Liver (tissue), 9 donors: Measurements from ENCODE around the gene PATJ. TPM values are rescaled to one million over a fixed set of nuclear protein-coding genes. Genes with fewer than 3 reads are reported as not detected.

Experiments
- DNase-seq: peaks from one replicate; pipeline ENCODE4 v3.0.0-alpha.2; 2017; ENCODE audit warnings: low spot score
- H3K27ac ChIP-seq, 2 donors: one replicate each; pipeline ENCODE4 v1.7.0; 2013; ENCODE audit warnings: inconsistent platforms in 2 of 2, low read length in 2 of 2, control low read depth in 1 of 2, low read depth in 1 of 2, mild to moderate bottlenecking in 1 of 2
- H3K27me3 ChIP-seq, 4 donors: one replicate each; pipeline versions ENCODE4 v1.6.1 to v1.7.0; 2013; ENCODE audit warnings: low read length in 3 of 4, inconsistent platforms in 1 of 4, mild to moderate bottlenecking in 1 of 4, moderate library complexity in 1 of 4; ENCODE audit not compliant: control insufficient read depth in 4 of 4, insufficient read depth in 4 of 4
- H3K36me3 ChIP-seq, 4 donors: one replicate each; pipeline versions ENCODE4 v1.6.1 to v1.7.0; 2013; ENCODE audit warnings: low read length in 3 of 4, mild to moderate bottlenecking in 3 of 4, low read depth in 1 of 4, moderate library complexity in 1 of 4; ENCODE audit not compliant: control insufficient read depth in 4 of 4, insufficient read depth in 3 of 4
- H3K4me1 ChIP-seq, 4 donors: one replicate each; pipeline versions ENCODE4 v1.6.1 to v1.7.0; 2013; ENCODE audit warnings: low read length in 3 of 4, mild to moderate bottlenecking in 3 of 4, moderate library complexity in 1 of 4; ENCODE audit not compliant: control insufficient read depth in 4 of 4, insufficient read depth in 4 of 4
- H3K4me3 ChIP-seq, 3 donors: one replicate each; pipeline versions ENCODE4 v1.6.1 to v1.7.0; 2013; ENCODE audit warnings: low read length in 3 of 3, control low read depth in 1 of 3, low read depth in 1 of 3, mild to moderate bottlenecking in 1 of 3
- H3K9ac ChIP-seq, 2 donors: one replicate each; pipeline ENCODE4 v1.7.0; 2013; ENCODE audit warnings: low read length in 2 of 2, mild to moderate bottlenecking in 2 of 2, moderate library complexity in 2 of 2, control low read depth in 1 of 2, low read depth in 1 of 2
- H3K9me3 ChIP-seq, 4 donors: one replicate each; pipeline versions ENCODE4 v1.6.1 to v1.7.0; 2013; ENCODE audit warnings: low read length in 3 of 4; ENCODE audit not compliant: control insufficient read depth in 4 of 4
- ATF3 ChIP-seq: IDR thresholded peaks from 2 replicates; pipeline ENCODE4 v1.6.1; 2016; ENCODE audit warnings: antibody characterized with exemption
- CTCF ChIP-seq: fragments of 150-350 bp; IDR thresholded peaks from 2 replicates; pipeline ENCODE4 v1.5.1; 2017; ENCODE audit warnings: improper control_type of control experiment, low read depth, low read length; ENCODE audit not compliant: missing input control
- EGR1 ChIP-seq, 2 donors: IDR thresholded peaks; 2 replicates each; pipeline ENCODE4 v1.6.1; 2016 to 2018; ENCODE audit warnings: antibody characterized with exemption in 2 of 2, low read depth in 2 of 2
- FOXA1 ChIP-seq: IDR thresholded peaks from 2 replicates; pipeline ENCODE4 v1.6.1; 2016; ENCODE audit warnings: antibody characterized with exemption
- FOXA2 ChIP-seq: IDR thresholded peaks from 2 replicates; pipeline ENCODE4 v1.6.1; 2016; ENCODE audit warnings: antibody characterized with exemption
- GABPA ChIP-seq, 2 donors: IDR thresholded peaks in 1 of 2; conservative IDR thresholded peaks in 1 of 2; 2 replicates each; pipeline ENCODE4 v1.6.1; 2016; ENCODE audit warnings: antibody characterized with exemption in 2 of 2, mild to moderate bottlenecking in 1 of 2, moderate library complexity in 1 of 2
- HNF4A ChIP-seq, 2 donors: conservative IDR thresholded peaks; 2 replicates each; pipeline ENCODE4 v1.6.1; 2016; ENCODE audit warnings: antibody characterized with exemption in 2 of 2, mild to moderate bottlenecking in 2 of 2
- HNF4G ChIP-seq: IDR thresholded peaks from 2 replicates; pipeline ENCODE4 v1.6.1; 2016; ENCODE audit warnings: antibody characterized with exemption
- JUND ChIP-seq, 2 donors: IDR thresholded peaks; 2 replicates each; pipeline ENCODE4 v1.6.1; 2016; ENCODE audit warnings: antibody characterized with exemption in 2 of 2
- MAX ChIP-seq: IDR thresholded peaks from 2 replicates; pipeline ENCODE4 v1.6.1; 2016; ENCODE audit warnings: antibody characterized with exemption
- NR2F2 ChIP-seq: IDR thresholded peaks from 2 replicates; pipeline ENCODE4 v1.6.1; 2016; ENCODE audit warnings: antibody characterized with exemption
- RAD21 ChIP-seq, 2 donors: IDR thresholded peaks; 2 replicates each; pipeline ENCODE4 v1.6.1; 2016; ENCODE audit warnings: antibody characterized with exemption in 2 of 2, mild to moderate bottlenecking in 2 of 2
- REST ChIP-seq: IDR thresholded peaks from 2 replicates; pipeline ENCODE4 v1.6.1; 2016; ENCODE audit warnings: antibody characterized with exemption, mild to moderate bottlenecking
- RXRA ChIP-seq, 2 donors: IDR thresholded peaks; 2 replicates each; pipeline ENCODE4 v1.6.1; 2017 to 2018; ENCODE audit warnings: antibody characterized with exemption in 2 of 2, mild to moderate bottlenecking in 1 of 2
- TAF1 ChIP-seq: conservative IDR thresholded peaks from 2 replicates; pipeline ENCODE4 v1.6.1; 2016; ENCODE audit warnings: antibody characterized with exemption, mild to moderate bottlenecking
- YY1 ChIP-seq: IDR thresholded peaks from 2 replicates; pipeline ENCODE4 v1.6.1; 2016; ENCODE audit warnings: antibody characterized with exemption, mild to moderate bottlenecking
- ZBTB33 ChIP-seq: IDR thresholded peaks from 2 replicates; pipeline ENCODE4 v1.6.1; 2016; ENCODE audit warnings: antibody characterized with exemption
- WGBS: extraction: QIAGEN DNeasy Blood & Tissue Kit; methylation state at CpG from one replicate; pipeline ENCODE4 v1.1.7; 2013; 5-methylcytosine and 5-hydroxymethylcytosine counted together
- polyA plus RNA-seq, 2 donors: library from polyadenylated mRNA; stranded (reverse) in 1 of 2; unstranded in 1 of 2; fragments of 200-250 nt in 1 of 2; fragments of >200 nt in 1 of 2; fragmentation: Nextera tagmentation in 1 of 2; extraction: Ambion mirVana in 1 of 2; gene quantifications; one replicate each; pipeline versions ENCODE4 v1.2.1 to v1.2.3, GENCODE V29; 2013 to 2015
- total RNA-seq, 2 donors: library from RNA; depleted of rRNA; stranded (reverse); fragments of >200 nt; gene quantifications; one replicate each; pipeline ENCODE4 v1.2.3, GENCODE V29; 2014
- donor health status: healthy.
- donor health status: healthy.
- donor health status: healthy.
- donor health status: healthy.
- donor health status: healthy.

Gene PATJ
- total and polyA plus RNA-seq, 4 donors = 5.7 to 29.8 (median 9.0) TPM

GRCh38 chr1:62103846-62104245 lies 361.6 kb downstream of the PATJ start:
- H3K36me3 ChIP-seq = no peaks in the 10 kb centered on the region
- H3K4me3 ChIP-seq = no peak overlapping the region
- no peak overlapping the region for H3K27ac ChIP-seq
- no peaks in the 10 kb centered on the region for H3K4me1 ChIP-seq
- 94% methylated on average over 3 of the region's 3 CpGs for WGBS
- H3K27me3 ChIP-seq = no peaks in the 10 kb centered on the region
- no peak for TF ChIP-seq REST
- TF ChIP-seq RAD21 (IDR thresholded peaks at IDR 0.05) = no peak
- no peak for TF ChIP-seq ZBTB33
- TF ChIP-seq MAX = no peak
- TF ChIP-seq ATF3 = no peak
- no peak for TF ChIP-seq FOXA1
- TF ChIP-seq EGR1 (IDR thresholded peaks at IDR 0.05; ENCODE audit: low read depth in 2 of 2) = no peak
- no peak for TF ChIP-seq YY1
- TF ChIP-seq JUND (IDR thresholded peaks at IDR 0.05) = no peak
- no peak for TF ChIP-seq CTCF
- no peak for TF ChIP-seq GABPA (IDR thresholded peaks at IDR 0.05 in 1 of 2, conservative IDR thresholded peaks at IDR 0.05 in 1 of 2)
- TF ChIP-seq RXRA (IDR thresholded peaks at IDR 0.05) = no peak
- TF ChIP-seq HNF4A (conservative IDR thresholded peaks at IDR 0.05) = no peak
- TF ChIP-seq TAF1 = no peak
- H3K9me3 ChIP-seq = no peaks in the 10 kb centered on the region
- no peak for DNase-seq
- H3K9ac ChIP-seq = no peak overlapping the region

- Histone ChIP-seq H3K27ac (no peak overlapping the region), H3K36me3 (peaks cover 0 to 4% (median 0%) of the 10 kb centered on the region in 4 donors), H3K9me3 (no peaks in the 10 kb centered on the region), H3K27me3 (no peaks in the 10 kb centered on the region), H3K4me1 (no peaks in the 10 kb centered on the region), H3K4me3 (no peak overlapping the region), H3K9ac (no peak overlapping the region)
- DNase-seq = no peak
- 42% methylated on average over 1 of the region's 1 CpG for WGBS
- TF ChIP-seq HNF4G = no peak
- TF ChIP-seq RAD21 (IDR thresholded peaks at IDR 0.05) = no peak
- TF ChIP-seq NR2F2 = no peak
- no peak for TF ChIP-seq REST
- TF ChIP-seq MAX = no peak
- TF ChIP-seq YY1 = no peak
- no peak for TF ChIP-seq TAF1
- TF ChIP-seq ATF3 = no peak
- TF ChIP-seq HNF4A (conservative IDR thresholded peaks at IDR 0.05) = no peak
- no peak for TF ChIP-seq EGR1 (IDR thresholded peaks at IDR 0.05; ENCODE audit: low read depth in 2 of 2)
- TF ChIP-seq FOXA2 = no peak
- TF ChIP-seq GABPA (IDR thresholded peaks at IDR 0.05 in 1 of 2, conservative IDR thresholded peaks at IDR 0.05 in 1 of 2) = no peak
- TF ChIP-seq ZBTB33 = no peak
Measured at GRCh38 chr1:62107923-62108322, 365.6 kb downstream of the PATJ start.
